ENCODE measurements around the gene MYH7.

GRCh38 chr14:23481979-23482822, 46.7 kb upstream of the MYH7 start:
- no peak for TF ChIP-seq CTCF (IDR thresholded peaks at IDR 0.05 in 4 of 5, conservative IDR thresholded peaks at IDR 0.05 in 1 of 5)
- TF ChIP-seq POLR2A (IDR thresholded peaks at IDR 0.05) = no peak
